ENCODE measurements around the gene WNT7A.

Gene WNT7A

GRCh38 chr3:13828501-13829265 lies 51.2 kb downstream of the WNT7A start:
- no peak for FAIRE-seq

GRCh38 chr3:13827699-13828098 lies 52.2 kb downstream of the WNT7A start:
- no peak for FAIRE-seq
- no peak for DNase-seq (ENCODE audit: insufficient read length, low spot score)
- no peak for TF ChIP-seq POLR2AphosphoS5 (IDR thresholded peaks at IDR 0.05; ENCODE audit: low read depth, low read length)
- TF ChIP-seq POLR2A (IDR thresholded peaks at IDR 0.05; ENCODE audit: low read depth, low read length): no peak
- no peak for TF ChIP-seq PAX5 (IDR thresholded peaks at IDR 0.05; ENCODE audit: insufficient read depth, low read length, severe bottlenecking)
- no peak for TF ChIP-seq TAF1 (IDR thresholded peaks at IDR 0.05; ENCODE audit: low read depth, low read length)
- no peak for TF ChIP-seq POU2F2 (IDR thresholded peaks at IDR 0.05; ENCODE audit: low read depth, low read length)
- TF ChIP-seq SPI1 (IDR thresholded peaks at IDR 0.05; ENCODE audit: low read depth, low read length): no peak

More at GRCh38 chr3:13828501-13829265, 51.2 kb downstream of the WNT7A start:
- no peak for DNase-seq (ENCODE audit: insufficient read length, low spot score)
- TF ChIP-seq POU2F2 (IDR thresholded peaks at IDR 0.05; ENCODE audit: low read depth, low read length) (no peak), POLR2AphosphoS5 (IDR thresholded peaks at IDR 0.05; ENCODE audit: low read depth, low read length) (no peak), TAF1 (IDR thresholded peaks at IDR 0.05; ENCODE audit: low read depth, low read length) (no peak), POLR2A (IDR thresholded peaks at IDR 0.05; ENCODE audit: low read depth, low read length) (no peak), SPI1 (IDR thresholded peaks at IDR 0.05; ENCODE audit: low read depth, low read length) (no peak), PAX5 (IDR thresholded peaks at IDR 0.05; ENCODE audit: insufficient read depth, low read length, severe bottlenecking) (no peak)

- TF ChIP-seq SPI1 (IDR thresholded peaks at IDR 0.05; ENCODE audit: low read depth, low read length) (no peak), TAF1 (IDR thresholded peaks at IDR 0.05; ENCODE audit: low read depth, low read length) (no peak), POLR2A (IDR thresholded peaks at IDR 0.05; ENCODE audit: low read depth, low read length) (no peak), POLR2AphosphoS5 (IDR thresholded peaks at IDR 0.05; ENCODE audit: low read depth, low read length) (no peak), POU2F2 (IDR thresholded peaks at IDR 0.05; ENCODE audit: low read depth, low read length) (no peak), PAX5 (IDR thresholded peaks at IDR 0.05; ENCODE audit: insufficient read depth, low read length, severe bottlenecking) (no peak)
- DNase-seq (ENCODE audit: insufficient read length, low spot score) (no peak), FAIRE-seq (no peak)
Measured at GRCh38 chr3:13827256-13827655, 52.6 kb downstream of the WNT7A start.

GRCh38 chr3:13826672-13827071 lies 53.2 kb downstream of the WNT7A start:
- no peak for TF ChIP-seq POU2F2 (IDR thresholded peaks at IDR 0.05; ENCODE audit: low read depth, low read length)
- TF ChIP-seq TAF1 (IDR thresholded peaks at IDR 0.05; ENCODE audit: low read depth, low read length): no peak
- TF ChIP-seq PAX5 (IDR thresholded peaks at IDR 0.05; ENCODE audit: insufficient read depth, low read length, severe bottlenecking): no peak
- no peak for TF ChIP-seq POLR2A (IDR thresholded peaks at IDR 0.05; ENCODE audit: low read depth, low read length)
- no peak for TF ChIP-seq POLR2AphosphoS5 (IDR thresholded peaks at IDR 0.05; ENCODE audit: low read depth, low read length)
- TF ChIP-seq SPI1 (IDR thresholded peaks at IDR 0.05; ENCODE audit: low read depth, low read length): no peak
- no peak for DNase-seq (ENCODE audit: insufficient read length, low spot score)
- FAIRE-seq: no peak

- DNase-seq (ENCODE audit: insufficient read length, low spot score): no peak
- TF ChIP-seq SPI1 (IDR thresholded peaks at IDR 0.05; ENCODE audit: low read depth, low read length): no peak
- no peak for TF ChIP-seq POU2F2 (IDR thresholded peaks at IDR 0.05; ENCODE audit: low read depth, low read length)
- no peak for TF ChIP-seq POLR2A (IDR thresholded peaks at IDR 0.05; ENCODE audit: low read depth, low read length)
- TF ChIP-seq PAX5 (IDR thresholded peaks at IDR 0.05; ENCODE audit: insufficient read depth, low read length, severe bottlenecking): no peak
- no peak for FAIRE-seq
Measured at GRCh38 chr3:13825821-13826220, 54.0 kb downstream of the WNT7A start.

GRCh38 chr3:13825311-13825579 lies 54.6 kb downstream of the WNT7A start:
- FAIRE-seq (no peak), DNase-seq (ENCODE audit: insufficient read length, low spot score) (no peak)
- TF ChIP-seq POLR2AphosphoS5 (IDR thresholded peaks at IDR 0.05; ENCODE audit: low read depth, low read length) (no peak), PAX5 (IDR thresholded peaks at IDR 0.05; ENCODE audit: insufficient read depth, low read length, severe bottlenecking) (no peak), POLR2A (IDR thresholded peaks at IDR 0.05; ENCODE audit: low read depth, low read length) (no peak), TAF1 (IDR thresholded peaks at IDR 0.05; ENCODE audit: low read depth, low read length) (no peak), SPI1 (IDR thresholded peaks at IDR 0.05; ENCODE audit: low read depth, low read length) (no peak), POU2F2 (IDR thresholded peaks at IDR 0.05; ENCODE audit: low read depth, low read length) (no peak)

GRCh38 chr3:13824521-13825310 lies 55.2 kb downstream of the WNT7A start:
- no peak for TF ChIP-seq POLR2AphosphoS5 (IDR thresholded peaks at IDR 0.05; ENCODE audit: low read depth, low read length)
- no peak for TF ChIP-seq SPI1 (IDR thresholded peaks at IDR 0.05; ENCODE audit: low read depth, low read length)
- TF ChIP-seq PAX5 (IDR thresholded peaks at IDR 0.05; ENCODE audit: insufficient read depth, low read length, severe bottlenecking): no peak
- TF ChIP-seq POU2F2 (IDR thresholded peaks at IDR 0.05; ENCODE audit: low read depth, low read length): no peak
- no peak for TF ChIP-seq TAF1 (IDR thresholded peaks at IDR 0.05; ENCODE audit: low read depth, low read length)
- no peak for TF ChIP-seq POLR2A (IDR thresholded peaks at IDR 0.05; ENCODE audit: low read depth, low read length)
- DNase-seq (ENCODE audit: insufficient read length, low spot score) (no peak), FAIRE-seq (no peak)

GRCh38 chr3:13823692-13824091 lies 56.2 kb downstream of the WNT7A start:
- DNase-seq (ENCODE audit: insufficient read length, low spot score) (no peak), FAIRE-seq (no peak)
- TF ChIP-seq POLR2AphosphoS5 (IDR thresholded peaks at IDR 0.05; ENCODE audit: low read depth, low read length) (no peak), POLR2A (IDR thresholded peaks at IDR 0.05; ENCODE audit: low read depth, low read length) (no peak), TAF1 (IDR thresholded peaks at IDR 0.05; ENCODE audit: low read depth, low read length) (no peak), SPI1 (IDR thresholded peaks at IDR 0.05; ENCODE audit: low read depth, low read length) (no peak), POU2F2 (IDR thresholded peaks at IDR 0.05; ENCODE audit: low read depth, low read length) (no peak), PAX5 (IDR thresholded peaks at IDR 0.05; ENCODE audit: insufficient read depth, low read length, severe bottlenecking) (no peak)

- FAIRE-seq: no peak
- DNase-seq (ENCODE audit: insufficient read length, low spot score): no peak
- TF ChIP-seq POLR2A (IDR thresholded peaks at IDR 0.05; ENCODE audit: low read depth, low read length) (no peak), PAX5 (IDR thresholded peaks at IDR 0.05; ENCODE audit: insufficient read depth, low read length, severe bottlenecking) (no peak), SPI1 (IDR thresholded peaks at IDR 0.05; ENCODE audit: low read depth, low read length) (no peak), TAF1 (IDR thresholded peaks at IDR 0.05; ENCODE audit: low read depth, low read length) (no peak), POLR2AphosphoS5 (IDR thresholded peaks at IDR 0.05; ENCODE audit: low read depth, low read length) (no peak)
Measured at GRCh38 chr3:13822871-13823585, 56.8 kb downstream of the WNT7A start.
